ENCODE results near the gene NEIL3. TPM values are rescaled to one million over a fixed set of nuclear protein-coding genes. Genes with fewer than 3 reads are reported as not detected.

Gene NEIL3
- total and polyA plus RNA-seq, 10 of the 15 experiments (the other 5 are each of a cell fraction or from before 2014, with no cell fraction given) = 3.0 to 13.8 (median 8.9) TPM

DNA sequence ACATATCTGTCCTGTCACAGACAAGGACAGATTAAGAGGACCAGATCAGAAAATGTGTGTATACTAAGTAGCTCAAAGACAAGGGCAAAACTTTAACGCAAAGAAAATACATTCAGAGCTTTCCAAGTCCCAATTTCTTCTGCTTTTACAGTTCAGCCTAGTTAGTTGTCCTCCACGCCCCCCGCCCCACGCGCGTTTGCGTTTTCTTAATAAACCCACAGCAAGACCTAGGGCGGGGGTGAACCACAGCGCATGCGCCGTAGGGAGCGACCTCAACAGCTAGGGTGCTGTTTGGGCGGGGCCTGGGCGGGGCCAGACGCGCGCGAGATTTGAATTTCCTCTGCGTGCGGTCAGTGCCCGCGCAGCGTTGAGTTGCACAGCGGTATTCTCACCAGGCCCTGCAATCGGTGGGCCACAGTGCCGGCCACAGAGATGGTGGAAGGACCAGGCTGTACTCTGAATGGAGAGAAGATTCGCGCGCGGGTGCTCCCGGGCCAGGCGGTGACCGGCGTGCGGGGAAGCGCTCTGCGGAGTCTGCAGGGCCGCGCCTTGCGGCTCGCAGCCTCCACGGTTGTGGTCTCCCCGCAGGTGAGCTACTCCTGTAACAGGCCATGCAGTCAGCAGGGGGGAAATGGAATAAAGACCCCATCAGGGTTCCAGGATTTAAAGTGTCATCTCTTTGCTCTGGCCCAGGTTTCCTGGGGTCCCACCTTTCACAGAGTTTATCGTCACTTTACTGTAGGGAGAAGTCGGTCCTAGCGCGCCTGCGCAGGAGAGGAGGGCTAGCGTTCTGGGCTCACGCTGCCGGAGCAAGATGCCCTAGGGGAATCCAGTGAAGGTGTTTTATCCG is at the start of gene NEIL3 (continued):
- TF ChIP-seq, protein P1, sequence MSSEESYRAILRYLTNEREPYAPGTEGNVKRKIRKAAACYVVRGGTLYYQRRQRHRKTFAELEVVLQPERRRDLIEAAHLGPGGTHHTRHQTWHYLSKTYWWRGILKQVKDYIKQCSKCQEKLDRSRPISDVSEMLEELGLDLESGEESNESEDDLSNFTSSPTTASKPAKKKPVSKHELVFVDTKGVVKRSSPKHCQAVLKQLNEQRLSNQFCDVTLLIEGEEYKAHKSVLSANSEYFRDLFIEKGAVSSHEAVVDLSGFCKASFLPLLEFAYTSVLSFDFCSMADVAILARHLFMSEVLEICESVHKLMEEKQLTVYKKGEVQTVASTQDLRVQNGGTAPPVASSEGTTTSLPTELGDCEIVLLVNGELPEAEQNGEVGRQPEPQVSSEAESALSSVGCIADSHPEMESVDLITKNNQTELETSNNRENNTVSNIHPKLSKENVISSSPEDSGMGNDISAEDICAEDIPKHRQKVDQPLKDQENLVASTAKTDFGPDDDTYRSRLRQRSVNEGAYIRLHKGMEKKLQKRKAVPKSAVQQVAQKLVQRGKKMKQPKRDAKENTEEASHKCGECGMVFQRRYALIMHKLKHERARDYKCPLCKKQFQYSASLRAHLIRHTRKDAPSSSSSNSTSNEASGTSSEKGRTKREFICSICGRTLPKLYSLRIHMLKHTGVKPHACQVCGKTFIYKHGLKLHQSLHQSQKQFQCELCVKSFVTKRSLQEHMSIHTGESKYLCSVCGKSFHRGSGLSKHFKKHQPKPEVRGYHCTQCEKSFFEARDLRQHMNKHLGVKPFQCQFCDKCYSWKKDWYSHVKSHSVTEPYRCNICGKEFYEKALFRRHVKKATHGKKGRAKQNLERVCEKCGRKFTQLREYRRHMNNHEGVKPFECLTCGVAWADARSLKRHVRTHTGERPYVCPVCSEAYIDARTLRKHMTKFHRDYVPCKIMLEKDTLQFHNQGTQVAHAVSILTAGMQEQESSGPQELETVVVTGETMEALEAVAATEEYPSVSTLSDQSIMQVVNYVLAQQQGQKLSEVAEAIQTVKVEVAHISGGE (CRISPR knock-in tag; IDR thresholded peaks at IDR 0.05) = no peak
- TF ChIP-seq NFXL1 (IDR thresholded peaks at IDR 0.05; ENCODE audit: borderline replicate concordance) (no peak), RAD51 (IDR thresholded peaks at IDR 0.05) (no peak), HCFC1 (IDR thresholded peaks at IDR 0.05; ENCODE audit: low read length) (no peak), PAX8 (IDR thresholded peaks at IDR 0.05) (no peak), JUND (IDR thresholded peaks at IDR 0.05; ENCODE audit: low read depth, low read length) (no peak), MEF2B (IDR thresholded peaks at IDR 0.05; ENCODE audit: partially characterized antibody, poor library complexity, severe bottlenecking) (no peak), ZZZ3 (IDR thresholded peaks at IDR 0.05; ENCODE audit: control insufficient read depth, insufficient read length, low read depth) (no peak), EZH2 (IDR thresholded peaks at IDR 0.05; ENCODE audit: borderline replicate concordance, control insufficient read depth, low read depth, low read length) (no peak), EP300 (IDR thresholded peaks at IDR 0.05; ENCODE audit: borderline replicate concordance in 1 of 2, control insufficient read depth in 1 of 2, low read depth in 2 of 2, low read length in 2 of 2) (no peak), MXI1 (IDR thresholded peaks at IDR 0.05; ENCODE audit: low read depth, low read length) (peak; percentile 81), HDAC6 (IDR thresholded peaks at IDR 0.05; ENCODE audit: unreplicated experiment) (no peak), POLR2AphosphoS5 (IDR thresholded peaks at IDR 0.05; ENCODE audit: low read length) (0 out of 2 replicates have a peak, but pooled peaks have one; percentile 45), SIN3A (IDR thresholded peaks at IDR 0.05; ENCODE audit: low read depth, low read length) (peak; percentile 99), MTA3 (IDR thresholded peaks at IDR 0.05; ENCODE audit: borderline replicate concordance, low read length) (no peak), NR2C2 (IDR thresholded peaks at IDR 0.05; ENCODE audit: borderline replicate concordance, control insufficient read depth, insufficient read length, low read depth) (no peak), CHD1 (IDR thresholded peaks at IDR 0.05; ENCODE audit: low read depth, low read length) (no peak), RAD21 (IDR thresholded peaks at IDR 0.05; ENCODE audit: insufficient read depth, low read depth, low read length) (no peak), CREM (IDR thresholded peaks at IDR 0.05; ENCODE audit: low read depth) (no peak), TAF1 (IDR thresholded peaks at IDR 0.05; ENCODE audit: borderline replicate concordance, low read depth, low read length) (peak; percentile 50; the same call in 1 of the 2 replicates), ZNF274 (IDR thresholded peaks at IDR 0.05; ENCODE audit: insufficient read depth, insufficient read length) (no peak)
- TF ChIP-seq, protein P2, sequence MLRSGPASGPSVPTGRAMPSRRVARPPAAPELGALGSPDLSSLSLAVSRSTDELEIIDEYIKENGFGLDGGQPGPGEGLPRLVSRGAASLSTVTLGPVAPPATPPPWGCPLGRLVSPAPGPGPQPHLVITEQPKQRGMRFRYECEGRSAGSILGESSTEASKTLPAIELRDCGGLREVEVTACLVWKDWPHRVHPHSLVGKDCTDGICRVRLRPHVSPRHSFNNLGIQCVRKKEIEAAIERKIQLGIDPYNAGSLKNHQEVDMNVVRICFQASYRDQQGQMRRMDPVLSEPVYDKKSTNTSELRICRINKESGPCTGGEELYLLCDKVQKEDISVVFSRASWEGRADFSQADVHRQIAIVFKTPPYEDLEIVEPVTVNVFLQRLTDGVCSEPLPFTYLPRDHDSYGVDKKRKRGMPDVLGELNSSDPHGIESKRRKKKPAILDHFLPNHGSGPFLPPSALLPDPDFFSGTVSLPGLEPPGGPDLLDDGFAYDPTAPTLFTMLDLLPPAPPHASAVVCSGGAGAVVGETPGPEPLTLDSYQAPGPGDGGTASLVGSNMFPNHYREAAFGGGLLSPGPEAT (IDR thresholded peaks at IDR 0.05; ENCODE audit: low read depth) = peak; percentile 46; the same call in 1 of the 2 replicates
- TF ChIP-seq, protein P3, sequence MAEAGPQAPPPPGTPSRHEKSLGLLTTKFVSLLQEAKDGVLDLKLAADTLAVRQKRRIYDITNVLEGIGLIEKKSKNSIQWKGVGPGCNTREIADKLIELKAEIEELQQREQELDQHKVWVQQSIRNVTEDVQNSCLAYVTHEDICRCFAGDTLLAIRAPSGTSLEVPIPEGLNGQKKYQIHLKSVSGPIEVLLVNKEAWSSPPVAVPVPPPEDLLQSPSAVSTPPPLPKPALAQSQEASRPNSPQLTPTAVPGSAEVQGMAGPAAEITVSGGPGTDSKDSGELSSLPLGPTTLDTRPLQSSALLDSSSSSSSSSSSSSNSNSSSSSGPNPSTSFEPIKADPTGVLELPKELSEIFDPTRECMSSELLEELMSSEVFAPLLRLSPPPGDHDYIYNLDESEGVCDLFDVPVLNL (IDR thresholded peaks at IDR 0.05; ENCODE audit: low read depth, low read length) = peak; percentile 93
